NCI-H2196 (cell line): ENCODE data around the gene KCNK3.

Experiments used
- DNase-seq: peaks from one replicate; lab custom pipeline; 2025; ENCODE audit not compliant: unreplicated experiment; lab: John Stamatoyannopoulos, UW

KCNK3 gene

GRCh38 chr2:26778507-26778906 lies 86.0 kb downstream of the KCNK3 start:
- no peak for DNase-seq

- DNase-seq = no peak
These were observed 87.8 kb downstream of the KCNK3 start for GRCh38 chr2:26780203-26780760.
